Adrenal gland (tissue), 12 donors: Measurements from ENCODE around the gene MRPL55. TPM values are rescaled to one million over a fixed set of nuclear protein-coding genes. Genes with fewer than 3 reads are reported as not detected.
A peak's percentile ranks its signal among the peaks of the same experiment; 100 is the strongest.

ENCODE experiments used
- DNase-seq, 7 donors: peaks; one replicate each; pipeline ENCODE4 v3.0.0-alpha.2; 2019 to 2020
- H3K27ac ChIP-seq, 5 donors: fragments of 200-600 bp; sonication (generic) in 4 of 5; 1 replicate in 3 of 5; 2 replicates in 2 of 5; pipeline versions ENCODE4 v1.5.1 to v1.8.0; 2016 to 2020; ENCODE audit warnings: mild to moderate bottlenecking in 1 of 5
- H3K27me3 ChIP-seq: fragments of 200-600 bp; 2 replicates; pipeline ENCODE4 v1.8.0; 2021
- H3K36me3 ChIP-seq, 2 donors: fragments of 200-600 bp; replicated peaks in 1 of 2; 1 replicate in 1 of 2; 2 replicates in 1 of 2; pipeline versions ENCODE4 v1.5.1 to v1.8.0; 2018 to 2022
- H3K4me1 ChIP-seq, 2 donors: fragments of 200-600 bp; replicated peaks in 1 of 2; 1 replicate in 1 of 2; 2 replicates in 1 of 2; pipeline versions ENCODE4 v1.5.1 to v1.8.0; 2018 to 2021
- H3K4me3 ChIP-seq, 4 donors: fragments of 200-600 bp; sonication (generic) in 3 of 4; one replicate each; pipeline ENCODE4 v1.5.1; 2016 to 2018
- H3K9me3 ChIP-seq, 3 donors: fragments of 200-600 bp; sonication (generic) in 1 of 3; replicated peaks in 1 of 3; 1 replicate in 2 of 3; 2 replicates in 1 of 3; pipeline versions ENCODE4 v1.5.1 to v1.8.0; 2016 to 2021
- CTCF ChIP-seq, 6 experiments: fragments of 450-650 bp in 4 of 6; fragments of 200-600 bp in 2 of 6; sonication (generic) in 1 of 6; IDR thresholded peaks; 1 replicate in 5 of 6; 2 replicates in 1 of 6; pipeline versions ENCODE4 v1.5.1 to v1.8.0; 2016 to 2021; ENCODE audit warnings: antibody characterized with exemption in 6 of 6, mild to moderate bottlenecking in 2 of 6, moderate library complexity in 1 of 6
- POLR2A ChIP-seq, 2 donors: fragments of 450-650 bp; IDR thresholded peaks; one replicate each; pipeline ENCODE4 v1.6.1; 2017; ENCODE audit warnings: antibody characterized with exemption in 2 of 2, mild to moderate bottlenecking in 2 of 2, moderate library complexity in 1 of 2
- WGBS, 4 donors: extraction: QIAGEN DNeasy Blood & Tissue Kit in 2 of 4; methylation state at CpG; one replicate each; pipeline versions ENCODE4 v1.1.5 to v1.1.7; 2013 to 2017; 5-methylcytosine and 5-hydroxymethylcytosine counted together
- intact Hi-C, 2 donors: fragments of 100-400 bp; cut with DNase I; formaldehyde crosslinking; loops; one replicate each; pipeline versions ENCODE4 v1.14.1 to v1.15.0; 2022 to 2023
- polyA plus RNA-seq, 3 donors: library from polyadenylated mRNA; stranded (reverse); fragments of 200-250 nt in 2 of 3; fragments of 350-450 nt in 1 of 3; fragmentation: Illumina TruSeq in 1 of 3; extraction: RNeasy Lipid Tissue Mini Kit (QIAGEN cat#74804) in 1 of 3; gene quantifications; one replicate each; pipeline ENCODE4 v1.2.3, GENCODE V29; 2013 to 2014
- total RNA-seq, 9 donors: library from RNA; depleted of rRNA in 4 of 9; stranded (reverse); fragments of >200 nt in 4 of 9; fragments of 120-200 nt in 1 of 9; fragmentation: NEBNext Ultra II Directional in 1 of 9; extraction: Animal tissue kit (Norgen Biotek cat#: 25700) in 1 of 9; gene quantifications; one replicate each; pipeline versions ENCODE4 v1.1.0 to v1.2.4, GENCODE V29; 2013 to 2023
- donor health status: healthy with polysubstance abuse.
- donor health status: Bipolar disorder and iron deficiency.
- donor health status: DM: yes; HTN: yes; CAD: no.
- donor health status: DM: no; HTN: no; CAD: no.
- donor health status: DM: no; HTN: no; CAD: no.
- donor health status: DM: yes; HTN: yes; CAD: no.

Gene MRPL55
- total and polyA plus RNA-seq, 12 donors = 25.1 to 309 (median 70.8) TPM

DNA sequence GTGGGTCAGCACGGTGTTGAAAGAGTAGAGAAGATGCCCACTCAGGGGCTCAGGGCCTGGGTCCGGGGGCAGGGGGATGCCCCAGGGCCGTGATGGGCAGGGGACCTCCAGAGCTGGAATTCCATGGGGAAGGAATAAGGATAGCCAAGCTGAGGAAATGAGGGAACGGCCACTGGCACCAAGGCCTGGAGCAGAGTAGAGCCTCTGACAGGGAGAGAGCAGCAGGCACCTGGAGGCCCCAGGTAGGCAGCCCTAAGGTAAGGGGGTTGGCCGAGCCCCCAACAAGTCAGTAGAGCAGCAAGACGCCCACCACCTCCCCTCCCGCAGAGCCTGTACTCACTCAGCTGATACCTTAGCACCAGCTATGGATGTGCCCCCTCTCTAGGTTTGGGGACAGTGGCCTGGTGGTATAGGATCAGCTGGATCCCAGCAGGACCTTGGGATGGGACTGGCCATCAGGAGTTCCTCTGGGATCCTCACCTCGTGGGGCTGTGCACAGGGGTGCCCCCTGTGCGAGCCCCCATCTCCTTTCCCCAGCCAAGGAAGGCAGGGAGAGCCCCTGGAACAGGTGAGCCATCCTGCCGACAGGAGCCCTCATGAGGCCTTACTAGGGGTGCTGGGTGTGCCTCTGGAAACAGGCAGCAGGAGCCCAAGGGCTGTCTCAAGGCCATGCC, 47.6 kb downstream of the MRPL55 start:
- H3K4me1 ChIP-seq = no peaks in the 10 kb centered on the region
- H3K27ac ChIP-seq = no peak overlapping the region
- peaks cover 81% of the 10 kb centered on the region for H3K27me3 ChIP-seq
- DNase-seq = no peak
- no peaks in the 10 kb centered on the region for H3K9me3 ChIP-seq
- H3K4me3 ChIP-seq = no peak overlapping the region
- no peak for TF ChIP-seq POLR2A (IDR thresholded peaks at IDR 0.05)
- TF ChIP-seq CTCF (IDR thresholded peaks at IDR 0.05) = no peak
- intact Hi-C loops = no loop called here
- no peaks in the 10 kb centered on the region for H3K36me3 ChIP-seq
- 71 to 74% (median 73%) methylated on average over 6 to 10 of the region's 10 CpGs for WGBS, 4 donors

- H3K27ac ChIP-seq = no peak overlapping the region
- WGBS, 4 donors = 13 to 19% (median 14%) methylated on average over 17 to 34 of the region's 34 CpGs
- intact Hi-C loops = no loop called here
- H3K4me3 ChIP-seq = peak overlapping the region in 1 of 4 donors; percentile 40
- H3K4me1 ChIP-seq = no peaks in the 10 kb centered on the region
- no peak for DNase-seq
- TF ChIP-seq CTCF (IDR thresholded peaks at IDR 0.05) (no peak), POLR2A (IDR thresholded peaks at IDR 0.05) (no peak)
- H3K36me3 ChIP-seq = no peaks in the 10 kb centered on the region
- peaks cover 74% of the 10 kb centered on the region for H3K27me3 ChIP-seq
- H3K9me3 ChIP-seq = no peaks in the 10 kb centered on the region
These were observed 48.5 kb downstream of the MRPL55 start for GRCh38 chr1:228060458-228061190.

- intact Hi-C loops = no loop called here
- Histone ChIP-seq H3K9me3 (no peaks in the 10 kb centered on the region), H3K36me3 (no peaks in the 10 kb centered on the region), H3K4me1 (no peaks in the 10 kb centered on the region), H3K27me3 (peaks cover 66% of the 10 kb centered on the region), H3K4me3 (peak overlapping the region in 1 of 4 donors; percentile 40), H3K27ac (no peak overlapping the region)
- 3 to 22% (median 9%) methylated on average over 7 to 33 of the region's 33 CpGs for WGBS, 4 donors
- DNase-seq = peak in 1 of 7 donors; percentile 17
- TF ChIP-seq POLR2A (IDR thresholded peaks at IDR 0.05) = no peak
- no peak for TF ChIP-seq CTCF (IDR thresholded peaks at IDR 0.05)
These were observed 49.3 kb downstream of the MRPL55 start for GRCh38 chr1:228059634-228060457.
